Activated CD8-positive, alpha-beta memory T cell treated with anti-CD3 and anti-CD28 coated beads, Interleukin-2, amount 10 ng/mL, durations not matched to agents 7 days and 5 days (primary cell): ENCODE results near the gene OPALIN. TPM values are rescaled to one million over a fixed set of nuclear protein-coding genes. Genes with fewer than 3 reads are reported as not detected.
"Not testable (repeated sequence)": the region's sequence is repeated elsewhere in the genome, so short reads cannot be mapped to it uniquely, and the experiment has no call there.

Experiments used
- ATAC-seq: fragments of 150-1000 bp; cut with Tn5 transposase; one replicate; pipeline ENCODE4 v1.10.0; 2021; ENCODE audit warnings: moderate library complexity
- CTCF ChIA-PET: fragments of 350-600 bp; sonication (Branson Sonifier 250); formaldehyde crosslinking; loops from one replicate; lab custom pipeline; 2021; ENCODE audit warnings: antibody characterized with exemption; lab: Charles Lee
- DNase-seq: peaks from one replicate; pipeline ENCODE4 v3.0.0-alpha.2; 2020
- H3K27ac Mint-ChIP-seq: one replicate; pipeline ENCODE4 v1.8.0; 2021; ENCODE audit warnings: mild to moderate bottlenecking, mixed read lengths
- H3K27me3 Mint-ChIP-seq: one replicate; pipeline ENCODE4 v1.8.0; 2021; ENCODE audit warnings: mixed read lengths
- H3K36me3 Mint-ChIP-seq: one replicate; pipeline ENCODE4 v1.8.0; 2021; ENCODE audit warnings: mild to moderate bottlenecking, mixed read lengths
- H3K4me1 Mint-ChIP-seq: one replicate; pipeline ENCODE4 v1.8.0; 2021; ENCODE audit warnings: mixed read lengths
- H3K4me3 Mint-ChIP-seq: one replicate; pipeline ENCODE4 v1.8.0; 2021; ENCODE audit warnings: mild to moderate bottlenecking, moderate library complexity, mixed read lengths
- H3K9me3 Mint-ChIP-seq: one replicate; pipeline ENCODE4 v1.8.0; 2022; ENCODE audit warnings: low read depth, mixed read lengths
- total RNA-seq, 2 experiments: library from RNA; stranded (reverse); gene quantifications; one replicate each; pipeline ENCODE4 v1.2.3, GENCODE V29; 2021

Gene OPALIN
- total RNA-seq, 2 experiments from 2014 or later = not detected

- DNase-seq (no peak), ATAC-seq (no peak)
- H3K4me1 Mint-ChIP-seq = peaks cover 7% of the 10 kb centered on the region
- no peak overlapping the region for H3K27ac Mint-ChIP-seq
- H3K9me3 Mint-ChIP-seq = no peaks in the 10 kb centered on the region
- H3K27me3 Mint-ChIP-seq = peaks cover 72% of the 10 kb centered on the region
- no peak overlapping the region for H3K4me3 Mint-ChIP-seq
- no peaks in the 10 kb centered on the region for H3K36me3 Mint-ChIP-seq
- CTCF ChIA-PET = no interaction called here
Observed at GRCh38 chr10:96324447-96324846, 34.4 kb downstream of the OPALIN start.

GRCh38 chr10:96322275-96322674, 36.5 kb downstream of the OPALIN start:
- CTCF ChIA-PET = interaction anchor here (1.1 kb wide), 1 partner anchor 48 kb away, joined by 3 read pairs; no protein-coding TSS in a partner anchor
- DNase-seq (no peak), ATAC-seq (no peak)
- no peak overlapping the region for H3K4me3 Mint-ChIP-seq
- H3K4me1 Mint-ChIP-seq = peaks cover 7% of the 10 kb centered on the region
- no peak overlapping the region for H3K27ac Mint-ChIP-seq
- H3K27me3 Mint-ChIP-seq = peaks cover 67% of the 10 kb centered on the region
- H3K9me3 Mint-ChIP-seq = no peaks in the 10 kb centered on the region
- no peaks in the 10 kb centered on the region for H3K36me3 Mint-ChIP-seq

GRCh38 chr10:96321822-96322221, 37.0 kb downstream of the OPALIN start:
- DNase-seq = no peak
- Mint-ChIP-seq H3K27me3 (peaks cover 66% of the 10 kb centered on the region), H3K36me3 (no peaks in the 10 kb centered on the region), H3K27ac (no peak overlapping the region), H3K4me3 (no peak overlapping the region), H3K4me1 (peaks cover 7% of the 10 kb centered on the region), H3K9me3 (no peaks in the 10 kb centered on the region)
- ATAC-seq = no peak
- CTCF ChIA-PET = interaction anchor here (1.1 kb wide), 1 partner anchor 49 kb away, joined by 3 read pairs; no protein-coding TSS in a partner anchor

- ATAC-seq (no peak), DNase-seq (no peak)
- Mint-ChIP-seq H3K9me3 (no peaks in the 10 kb centered on the region), H3K36me3 (no peaks in the 10 kb centered on the region), H3K4me1 (no peaks in the 10 kb centered on the region), H3K27me3 (peaks cover 67% of the 10 kb centered on the region), H3K27ac (no peak overlapping the region), H3K4me3 (no peak overlapping the region)
- CTCF ChIA-PET = interaction anchor here (1.1 to 2.1 kb wide), 2 partner anchors 15 to 90 kb away, joined by 4 to 6 read pairs; no protein-coding TSS in a partner anchor
Observed at GRCh38 chr10:96319754-96320474, 38.9 kb downstream of the OPALIN start.

- CTCF ChIA-PET = interaction anchor here (1.3 kb wide), 1 partner anchor 19 kb away, joined by 3 read pairs; no protein-coding TSS in a partner anchor
- DNase-seq = no peak
- no peak overlapping the region for H3K4me3 Mint-ChIP-seq
- H3K27ac Mint-ChIP-seq = no peak overlapping the region
- ATAC-seq = no peak
- no peaks in the 10 kb centered on the region for H3K36me3 Mint-ChIP-seq
- peaks cover 65% of the 10 kb centered on the region for H3K27me3 Mint-ChIP-seq
- no peaks in the 10 kb centered on the region for H3K4me1 Mint-ChIP-seq
- H3K9me3 Mint-ChIP-seq = no peaks in the 10 kb centered on the region
Observed at GRCh38 chr10:96317067-96317833, 41.6 kb downstream of the OPALIN start.

GRCh38 chr10:96313344-96313743, 45.5 kb downstream of the OPALIN start:
- H3K4me3 Mint-ChIP-seq = no peak overlapping the region
- no peaks in the 10 kb centered on the region for H3K36me3 Mint-ChIP-seq
- CTCF ChIA-PET = no interaction called here
- DNase-seq = no peak
- no peaks in the 10 kb centered on the region for H3K9me3 Mint-ChIP-seq
- no peaks in the 10 kb centered on the region for H3K4me1 Mint-ChIP-seq
- no peak overlapping the region for H3K27ac Mint-ChIP-seq
- peaks cover 65% of the 10 kb centered on the region for H3K27me3 Mint-ChIP-seq
- no peak for ATAC-seq

GRCh38 chr10:96311180-96311715, 47.6 kb downstream of the OPALIN start:
- Mint-ChIP-seq H3K36me3 (no peaks in the 10 kb centered on the region), H3K27ac (no peak overlapping the region), H3K9me3 (no peaks in the 10 kb centered on the region), H3K27me3 (peaks cover 59% of the 10 kb centered on the region), H3K4me1 (no peaks in the 10 kb centered on the region), H3K4me3 (no peak overlapping the region)
- ATAC-seq (no peak), DNase-seq (no peak)
- CTCF ChIA-PET = no interaction called here

GRCh38 chr10:96310321-96310669, 48.5 kb downstream of the OPALIN start:
- Mint-ChIP-seq H3K36me3 (no peaks in the 10 kb centered on the region), H3K9me3 (no peaks in the 10 kb centered on the region), H3K27me3 (peaks cover 62% of the 10 kb centered on the region), H3K4me1 (no peaks in the 10 kb centered on the region), H3K27ac (no peak overlapping the region), H3K4me3 (no peak overlapping the region)
- CTCF ChIA-PET = interaction anchor here (1.0 kb wide), 1 partner anchor 293 kb away, joined by 4 read pairs; no protein-coding TSS in a partner anchor
- ATAC-seq (no peak), DNase-seq (no peak)

GRCh38 chr10:96309628-96310320, 49.0 kb downstream of the OPALIN start:
- ATAC-seq (no peak), DNase-seq (no peak)
- H3K27ac Mint-ChIP-seq = no peak overlapping the region
- no peaks in the 10 kb centered on the region for H3K36me3 Mint-ChIP-seq
- CTCF ChIA-PET = interaction anchor here (1.0 kb wide), 1 partner anchor 293 kb away, joined by 4 read pairs; no protein-coding TSS in a partner anchor
- no peaks in the 10 kb centered on the region for H3K4me1 Mint-ChIP-seq
- H3K4me3 Mint-ChIP-seq = no peak overlapping the region
- H3K9me3 Mint-ChIP-seq = no peaks in the 10 kb centered on the region
- H3K27me3 Mint-ChIP-seq = peaks cover 64% of the 10 kb centered on the region

- H3K4me1 Mint-ChIP-seq, ATAC-seq, CTCF ChIA-PET, H3K27ac Mint-ChIP-seq, DNase-seq, H3K4me3 Mint-ChIP-seq, H3K36me3 Mint-ChIP-seq, H3K9me3 Mint-ChIP-seq: not testable (repeated sequence)
- H3K27me3 Mint-ChIP-seq = peaks cover 68% of the 10 kb centered on the region
Observed at GRCh38 chr10:96308854-96309253, 49.9 kb downstream of the OPALIN start.

GRCh38 chr10:96306516-96306915, 52.3 kb downstream of the OPALIN start:
- H3K27me3 Mint-ChIP-seq = peaks cover 67% of the 10 kb centered on the region
- no peaks in the 10 kb centered on the region for H3K36me3 Mint-ChIP-seq
- H3K4me3 Mint-ChIP-seq = no peak overlapping the region
- H3K9me3 Mint-ChIP-seq = no peaks in the 10 kb centered on the region
- ATAC-seq (no peak), DNase-seq (no peak)
- H3K4me1 Mint-ChIP-seq = no peaks in the 10 kb centered on the region
- H3K27ac Mint-ChIP-seq = no peak overlapping the region
- CTCF ChIA-PET = no interaction called here

- H3K36me3 Mint-ChIP-seq = no peaks in the 10 kb centered on the region
- no peak overlapping the region for H3K4me3 Mint-ChIP-seq
- DNase-seq = no peak
- CTCF ChIA-PET = interaction anchor here (2.0 kb wide), 1 partner anchor 75 kb away, joined by 5 read pairs; no protein-coding TSS in a partner anchor
- H3K9me3 Mint-ChIP-seq = no peaks in the 10 kb centered on the region
- ATAC-seq = peak; percentile 16
- H3K4me1 Mint-ChIP-seq = no peaks in the 10 kb centered on the region
- H3K27ac Mint-ChIP-seq = no peak overlapping the region
- peaks cover 75% of the 10 kb centered on the region for H3K27me3 Mint-ChIP-seq
Observed at GRCh38 chr10:96305019-96305418, 53.8 kb downstream of the OPALIN start.

- Mint-ChIP-seq H3K27ac (no peak within 1 kb of the TSS), H3K36me3 (no peaks in the 10 kb centered on the region), H3K9me3 (no peaks in the 10 kb centered on the region), H3K27me3 (peaks cover 75% of the 10 kb centered on the region), H3K4me1 (peaks cover 5% of the 10 kb centered on the region), H3K4me3 (no peak within 1 kb of the TSS)
- ATAC-seq (no peak), DNase-seq (no peak)
- CTCF ChIA-PET = interaction anchor here (2.0 kb wide), 1 partner anchor 75 kb away, joined by 5 read pairs; no protein-coding TSS in a partner anchor
Observed at GRCh38 chr10:96304230-96304629, 54.6 kb downstream of the OPALIN start, which contains the start of gene DNTT. Gene DNTT, plus strand, starts transcription at chr10:96304434. Its CDS starts 64 bp downstream, at chr10:96304498.
